Lung (tissue), 12 donors: ENCODE data around the gene CRACR2B. TPM values are rescaled to one million over a fixed set of nuclear protein-coding genes. Genes with fewer than 3 reads are reported as not detected.

ENCODE experiments used
- ATAC-seq: fragments of 200-7000 bp; cut with Tn5 transposase; one replicate; pipeline ENCODE4 v1.9.1; 2020; ENCODE audit warnings: moderate number of reproducible peaks; ENCODE audit not compliant: insufficient read depth, low FRiP score
- DNase-seq, 3 donors: peaks; one replicate each; pipeline ENCODE4 v3.0.0-alpha.2; 2013 to 2017
- H3K27ac ChIP-seq, 2 donors: one replicate each; pipeline ENCODE4 v1.5.1; 2013; ENCODE audit warnings: mild to moderate bottlenecking in 2 of 2, moderate library complexity in 2 of 2, control low read depth in 1 of 2, inconsistent platforms in 1 of 2, low read depth in 1 of 2, low read length in 1 of 2
- H3K27me3 ChIP-seq, 3 donors: one replicate each; pipeline ENCODE4 v1.5.1; 2013; ENCODE audit warnings: low read length in 2 of 3; ENCODE audit not compliant: control insufficient read depth in 3 of 3, insufficient read depth in 3 of 3
- H3K36me3 ChIP-seq, 4 donors: one replicate each; pipeline ENCODE4 v1.5.1; 2013; ENCODE audit warnings: low read length in 4 of 4, mild to moderate bottlenecking in 1 of 4, moderate library complexity in 1 of 4; ENCODE audit not compliant: control insufficient read depth in 4 of 4, insufficient read depth in 4 of 4
- H3K4me1 ChIP-seq, 5 donors: one replicate each; pipeline ENCODE4 v1.5.1; 2013; ENCODE audit warnings: low read length in 5 of 5, mild to moderate bottlenecking in 2 of 5, moderate library complexity in 1 of 5; ENCODE audit not compliant: control insufficient read depth in 5 of 5, insufficient read depth in 5 of 5
- H3K4me3 ChIP-seq: one replicate; pipeline ENCODE4 v1.5.1; 2013; ENCODE audit warnings: mild to moderate bottlenecking, control low read depth, moderate library complexity
- H3K9ac ChIP-seq, 2 donors: one replicate each; pipeline ENCODE4 v1.5.1; 2013; ENCODE audit warnings: low read length in 2 of 2, control low read depth in 1 of 2; ENCODE audit not compliant: insufficient read depth in 1 of 2
- H3K9me3 ChIP-seq, 4 donors: one replicate each; pipeline ENCODE4 v1.5.1; 2013; ENCODE audit warnings: low read length in 3 of 4, mild to moderate bottlenecking in 1 of 4, moderate library complexity in 1 of 4; ENCODE audit not compliant: control insufficient read depth in 4 of 4, insufficient read depth in 3 of 4
- WGBS, 2 donors: extraction: QIAGEN DNeasy Blood & Tissue Kit; methylation state at CpG; one replicate each; pipeline ENCODE4 v1.1.7; 2013; 5-methylcytosine and 5-hydroxymethylcytosine counted together
- polyA plus RNA-seq, 2 donors: library from polyadenylated mRNA; stranded (reverse); fragments of 200-250 nt; gene quantifications; one replicate each; pipeline ENCODE4 v1.2.1, GENCODE V29; 2013
- total RNA-seq, 2 donors: library from RNA; depleted of rRNA in 1 of 2; stranded (reverse); fragments of >200 nt in 1 of 2; gene quantifications; one replicate each; pipeline ENCODE4 v1.2.1, GENCODE V29; 2014 to 2021
- TF ChIP-seq, protein P1 (sequence below): IDR thresholded peaks from 2 replicates; pipeline ENCODE4 v1.5.1; 2012; ENCODE audit warnings: mild to moderate bottlenecking; ENCODE audit errors: control extremely low read depth, extremely low read depth
- donor health status: control.
- donor health status: control.
- donor health status: Bipolar disorder and iron deficiency.
- donor health status: healthy.
- donor health status: DM: yes; HTN: yes; CAD: no.

Gene CRACR2B
- total and polyA plus RNA-seq, 4 donors: 17.9 to 45.1 (median 31.7) TPM

DNA sequence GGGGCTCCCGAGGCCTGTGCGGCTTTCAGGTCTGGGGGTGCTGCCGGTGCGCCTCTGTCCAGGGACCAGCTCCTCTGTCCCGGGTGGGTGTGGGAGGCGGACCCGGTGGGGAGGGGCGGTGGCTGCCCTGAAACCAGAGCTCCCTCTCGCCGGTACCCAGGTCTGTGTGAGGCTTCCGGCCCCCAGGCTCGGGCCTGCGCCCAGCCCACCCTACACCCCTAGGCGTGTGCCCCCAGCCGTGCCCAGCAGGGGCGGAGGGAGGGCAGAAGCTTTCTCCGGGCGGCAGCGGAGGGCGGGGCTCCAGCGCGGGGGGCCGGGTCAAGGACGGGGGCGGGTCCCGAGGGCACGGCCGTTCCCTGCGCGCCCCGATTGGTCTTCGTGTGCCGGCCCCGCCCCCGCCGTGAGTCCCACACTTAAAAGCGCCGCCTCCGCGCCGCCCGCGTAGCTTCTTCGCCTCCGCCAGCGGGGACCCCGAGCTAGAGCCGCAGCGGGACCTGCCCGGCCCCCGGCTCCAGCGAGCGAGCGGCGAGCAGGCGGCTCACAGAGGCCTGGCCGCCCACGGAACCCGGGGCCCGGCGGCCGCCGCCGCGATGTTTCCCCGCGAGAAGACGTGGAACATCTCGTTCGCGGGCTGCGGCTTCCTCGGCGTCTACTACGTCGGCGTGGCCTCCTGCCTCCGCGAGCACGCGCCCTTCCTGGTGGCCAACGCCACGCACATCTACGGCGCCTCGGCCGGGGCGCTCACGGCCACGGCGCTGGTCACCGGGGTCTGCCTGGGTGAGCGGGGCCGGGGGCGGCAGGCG is 8.4 kb upstream of the CRACR2B start:
- peaks cover 0 to under 1% (median 0%) of the 10 kb centered on the region in 4 donors for H3K9me3 ChIP-seq
- ATAC-seq (peak; percentile 90), DNase-seq (peak; percentile 90 to 94 (median 90))
- WGBS, 2 donors: 1% methylated on average over 60 to 96 of the region's 96 CpGs
- H3K27me3 ChIP-seq: no peaks in the 10 kb centered on the region
- H3K27ac ChIP-seq: peak overlapping the region; percentile 94 to 95
- H3K36me3 ChIP-seq: peaks cover 0 to 29% (median 1%) of the 10 kb centered on the region in 4 donors
- peak overlapping the region; percentile 4 to 46 for H3K9ac ChIP-seq
- H3K4me3 ChIP-seq: peak overlapping the region; percentile 85
- TF ChIP-seq, protein P1, sequence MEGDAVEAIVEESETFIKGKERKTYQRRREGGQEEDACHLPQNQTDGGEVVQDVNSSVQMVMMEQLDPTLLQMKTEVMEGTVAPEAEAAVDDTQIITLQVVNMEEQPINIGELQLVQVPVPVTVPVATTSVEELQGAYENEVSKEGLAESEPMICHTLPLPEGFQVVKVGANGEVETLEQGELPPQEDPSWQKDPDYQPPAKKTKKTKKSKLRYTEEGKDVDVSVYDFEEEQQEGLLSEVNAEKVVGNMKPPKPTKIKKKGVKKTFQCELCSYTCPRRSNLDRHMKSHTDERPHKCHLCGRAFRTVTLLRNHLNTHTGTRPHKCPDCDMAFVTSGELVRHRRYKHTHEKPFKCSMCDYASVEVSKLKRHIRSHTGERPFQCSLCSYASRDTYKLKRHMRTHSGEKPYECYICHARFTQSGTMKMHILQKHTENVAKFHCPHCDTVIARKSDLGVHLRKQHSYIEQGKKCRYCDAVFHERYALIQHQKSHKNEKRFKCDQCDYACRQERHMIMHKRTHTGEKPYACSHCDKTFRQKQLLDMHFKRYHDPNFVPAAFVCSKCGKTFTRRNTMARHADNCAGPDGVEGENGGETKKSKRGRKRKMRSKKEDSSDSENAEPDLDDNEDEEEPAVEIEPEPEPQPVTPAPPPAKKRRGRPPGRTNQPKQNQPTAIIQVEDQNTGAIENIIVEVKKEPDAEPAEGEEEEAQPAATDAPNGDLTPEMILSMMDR: no peak
- peaks cover 4 to 23% (median 5%) of the 10 kb centered on the region in 5 donors for H3K4me1 ChIP-seq

DNA sequence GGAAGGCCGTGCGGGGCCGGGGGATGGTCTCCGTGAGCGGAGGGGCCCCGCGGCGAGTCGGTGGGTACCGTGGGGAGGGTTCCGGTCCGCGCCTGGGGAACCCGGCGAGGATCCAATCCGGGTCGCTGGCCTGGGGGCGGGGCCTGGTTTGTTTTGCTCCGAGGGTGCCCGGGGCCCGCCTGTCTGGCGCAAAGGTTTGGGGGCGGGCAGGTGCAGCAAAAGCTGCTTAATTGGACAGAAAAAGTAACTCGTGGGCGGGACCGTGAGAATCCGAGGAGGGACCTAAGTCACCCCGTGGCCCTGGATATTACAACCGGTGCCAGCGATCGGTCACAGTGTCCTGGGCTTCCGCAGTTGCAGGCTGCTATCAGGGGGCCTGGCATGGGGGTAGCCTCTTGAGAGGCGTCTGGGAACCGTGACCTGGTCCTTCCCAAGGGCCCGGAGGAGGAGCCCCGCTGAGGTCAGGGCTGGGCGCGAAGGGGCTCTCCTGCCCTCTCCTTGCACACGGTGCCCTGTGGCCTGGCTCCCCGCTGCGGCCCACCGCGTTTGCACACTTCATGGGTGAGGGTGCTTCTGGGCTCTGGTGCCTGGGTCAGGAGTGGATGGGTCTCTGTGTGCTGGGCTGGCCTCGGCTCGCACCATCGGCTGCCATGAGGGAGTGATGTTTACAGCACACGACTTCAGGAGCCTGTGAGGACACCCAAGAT is 7.6 kb upstream of the CRACR2B start:
- Histone ChIP-seq H3K36me3 (peaks cover 0 to 37% (median 2%) of the 10 kb centered on the region in 4 donors), H3K27ac (peak overlapping the region; percentile 94 to 95), H3K4me1 (peaks cover 4 to 25% (median 5%) of the 10 kb centered on the region in 5 donors), H3K4me3 (peak overlapping the region; percentile 85), H3K27me3 (no peaks in the 10 kb centered on the region), H3K9me3 (peaks cover 0 to 3% (median 0%) of the 10 kb centered on the region in 4 donors), H3K9ac (peak overlapping the region in 1 of 2 donors; percentile 37)
- TF ChIP-seq, protein P1: no peak
- DNase-seq (peak; percentile 57 to 76 (median 75)), ATAC-seq (peak; percentile 50)
- WGBS, 2 donors: 2 to 5% methylated on average over 38 to 47 of the region's 47 CpGs

DNA sequence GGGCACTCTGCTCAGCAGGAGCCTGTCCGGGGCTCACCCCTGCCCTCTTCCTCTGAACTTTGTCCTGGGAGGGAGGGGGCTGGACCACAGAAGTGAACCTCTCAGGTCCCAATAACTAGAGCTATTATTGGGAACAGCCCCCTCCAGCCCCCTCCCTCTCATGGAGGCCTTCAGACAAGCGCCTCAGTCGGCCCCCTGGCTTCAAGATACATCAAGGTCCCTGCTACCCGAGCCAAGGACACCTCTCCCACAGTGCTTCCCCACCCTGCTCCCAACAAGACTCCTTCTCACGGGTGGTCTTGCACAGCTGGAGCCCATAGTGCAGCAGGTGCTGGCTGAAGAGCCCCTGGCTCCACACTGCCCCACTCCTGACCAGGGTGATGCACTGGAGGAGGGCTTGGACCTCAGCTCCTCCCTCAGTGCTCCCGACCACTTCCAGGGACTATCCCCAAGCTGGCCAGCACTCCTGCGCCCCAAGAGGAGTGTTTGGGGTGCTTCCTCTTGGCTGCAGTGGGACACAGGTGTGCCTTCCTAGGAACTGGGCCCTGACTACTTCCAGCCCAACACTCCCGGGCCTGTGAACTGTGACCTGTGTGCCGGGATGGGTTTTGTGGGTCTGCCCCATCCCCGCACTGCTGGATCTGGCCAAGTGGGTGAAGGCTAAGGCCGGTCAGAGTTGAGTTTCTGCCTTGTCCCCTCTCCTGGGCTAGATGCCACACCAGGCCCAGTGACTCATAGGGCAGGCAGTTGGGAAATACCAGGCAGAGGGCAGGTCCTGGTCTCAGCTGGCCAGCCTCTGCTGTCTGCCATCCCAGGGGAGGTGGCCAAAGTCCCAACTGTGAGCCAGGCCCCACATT is 6.8 kb upstream of the CRACR2B start:
- H3K9ac ChIP-seq: peak overlapping the region in 1 of 2 donors; percentile 37
- DNase-seq (no peak), ATAC-seq (peak; percentile 36)
- WGBS, 2 donors: 47 to 49% methylated on average over 10 to 11 of the region's 11 CpGs
- peaks cover 4 to 25% (median 13%) of the 10 kb centered on the region in 5 donors for H3K4me1 ChIP-seq
- TF ChIP-seq, protein P1: no peak
- H3K27ac ChIP-seq: peak overlapping the region; percentile 94 to 95
- peaks cover 0 to 3% (median 0%) of the 10 kb centered on the region in 3 donors for H3K27me3 ChIP-seq
- H3K9me3 ChIP-seq: peaks cover 0 to 3% (median 0%) of the 10 kb centered on the region in 4 donors
- H3K4me3 ChIP-seq: no peak overlapping the region
- H3K36me3 ChIP-seq: peaks cover 0 to 36% (median 2%) of the 10 kb centered on the region in 4 donors
